Measurements from ENCODE around the gene STT3B. TPM values are rescaled to one million over a fixed set of nuclear protein-coding genes. Genes with fewer than 3 reads are reported as not detected.
A peak's percentile ranks its signal among the peaks of the same experiment; 100 is the strongest.

The STT3B gene
- total and polyA plus RNA-seq, 2 of the 13 experiments (the other 11 are each of a cell fraction or from before 2014, with no cell fraction given): 85.0 to 205 TPM

GRCh38 chr3:31565288-31565687 is 32.6 kb downstream of the STT3B start:
- TF ChIP-seq ZNF576 (CRISPR knock-in tag; IDR thresholded peaks at IDR 0.05) (no peak), KDM5B (CRISPR knock-in tag; IDR thresholded peaks at IDR 0.05; ENCODE audit: borderline replicate concordance) (no peak)
- 88% methylated on average over 1 of the region's 1 CpG for WGBS (ENCODE audit: low lambda C conversion rate)
- ChIA-PET CTCF (ENCODE audit: low intra/inter-chr PET ratio, low total read pairs) (no interaction called here), POLR2A (interaction anchor here (2.1 kb wide), 1 partner anchor 33 kb away, joined by 6 read pairs; the partner anchor contains the start of gene STT3B)
- Histone ChIP-seq H3K9ac (ENCODE audit: insufficient read depth, low read depth, low read length) (no peak overlapping the region), H4K20me1 (ENCODE audit: insufficient read depth, low read length) (peaks cover 71% of the 10 kb centered on the region), H3K79me2 (ENCODE audit: insufficient read depth, low read length) (peaks cover 97% of the 10 kb centered on the region), H3K36me3 (replicated peaks in 1 of 2; ENCODE audit: control insufficient read depth in 1 of 2, insufficient read depth in 2 of 2, low read length in 2 of 2) (no peaks in the 10 kb centered on the region), H3K27ac (ENCODE audit: extremely low read length, insufficient read depth, low read length) (no peak overlapping the region), H3K4me1 (ENCODE audit: insufficient read depth, low read length) (peaks cover 36% of the 10 kb centered on the region), H2AFZ (ENCODE audit: low read length) (no peak overlapping the region), H3K27me3 (ENCODE audit: control insufficient read depth in 1 of 2, insufficient read depth in 2 of 2, low read length in 2 of 2) (no peaks in the 10 kb centered on the region), H3K9me3 (ENCODE audit: low read length) (no peaks in the 10 kb centered on the region), H3K4me3 (replicated peaks in 1 of 3; ENCODE audit: insufficient read depth in 1 of 3, low read depth in 2 of 3, low read length in 3 of 3) (no peak overlapping the region), H3K4me2 (ENCODE audit: low read depth, low read length) (no peak overlapping the region)
- BruUV-seq (replicated peaks): no TSS peak
- FAIRE-seq: no peak
- DNase-seq (ENCODE audit: low spot score): no peak
- intact Hi-C loops (cut with micrococcal nuclease; ENCODE audit: unreplicated experiment): no loop called here
- in situ Hi-C loops (cut with HindIII; ENCODE audit: extremely low pct_ligation_motif_present, low pct_unique_long_range_greater_than_20kb): no loop called here
- ATAC-seq: no peak

- Histone ChIP-seq H3K4me2 (ENCODE audit: low read depth, low read length) (no peak overlapping the region), H4K20me1 (ENCODE audit: insufficient read depth, low read length) (peaks cover 78% of the 10 kb centered on the region), H3K9ac (ENCODE audit: insufficient read depth, low read depth, low read length) (no peak overlapping the region), H3K36me3 (replicated peaks in 1 of 2; ENCODE audit: control insufficient read depth in 1 of 2, insufficient read depth in 2 of 2, low read length in 2 of 2) (no peaks in the 10 kb centered on the region), H3K27ac (ENCODE audit: extremely low read length, insufficient read depth, low read length) (no peak overlapping the region), H3K9me3 (ENCODE audit: low read length) (no peaks in the 10 kb centered on the region), H3K4me1 (ENCODE audit: insufficient read depth, low read length) (peaks cover 42% of the 10 kb centered on the region), H3K27me3 (ENCODE audit: control insufficient read depth in 1 of 2, insufficient read depth in 2 of 2, low read length in 2 of 2) (no peaks in the 10 kb centered on the region), H2AFZ (ENCODE audit: low read length) (no peak overlapping the region), H3K4me3 (replicated peaks in 1 of 3; ENCODE audit: insufficient read depth in 1 of 3, low read depth in 2 of 3, low read length in 3 of 3) (no peak overlapping the region), H3K79me2 (ENCODE audit: insufficient read depth, low read length) (peaks cover 94% of the 10 kb centered on the region)
- BruUV-seq (replicated peaks): no TSS peak
- ChIA-PET POLR2A (interaction anchor here (2.1 kb wide), 1 partner anchor 35 kb away, joined by 6 read pairs; the partner anchor contains the start of gene STT3B), CTCF (ENCODE audit: low intra/inter-chr PET ratio, low total read pairs) (no interaction called here)
- ATAC-seq (peak; percentile 90), FAIRE-seq (peak; percentile 55), DNase-seq (ENCODE audit: low spot score) (peak; percentile 27)
- WGBS (ENCODE audit: low lambda C conversion rate): 55% methylated on average over 1 of the region's 1 CpG
- intact Hi-C loops (cut with micrococcal nuclease; ENCODE audit: unreplicated experiment): no loop called here
- in situ Hi-C loops (cut with HindIII; ENCODE audit: extremely low pct_ligation_motif_present, low pct_unique_long_range_greater_than_20kb): no loop called here
- no peak for TF ChIP-seq ZFY (CRISPR knock-in tag; IDR thresholded peaks at IDR 0.05)
- TF ChIP-seq SIX1 (CRISPR knock-in tag; IDR thresholded peaks at IDR 0.05; ENCODE audit: borderline replicate concordance): 0 out of 2 replicates have a peak, but pooled peaks have one; percentile 15
- 0 out of 2 replicates have a peak, but pooled peaks have one; percentile 18 for TF ChIP-seq GATAD2A (CRISPR knock-in tag; IDR thresholded peaks at IDR 0.05)
- peak; percentile 49 for TF ChIP-seq STAG1 (CRISPR knock-in tag; IDR thresholded peaks at IDR 0.05)
- TF ChIP-seq KLF12 (CRISPR knock-in tag; IDR thresholded peaks at IDR 0.05; ENCODE audit: borderline replicate concordance): no peak
- no peak for TF ChIP-seq MBNL3 (CRISPR knock-in tag; conservative IDR thresholded peaks at IDR 0.05)
- TF ChIP-seq ZKSCAN1 (IDR thresholded peaks at IDR 0.05; ENCODE audit: low read length): no peak
- 0 out of 2 replicates have a peak, but pooled peaks have one; percentile 9 for TF ChIP-seq SMC3 (IDR thresholded peaks at IDR 0.05; ENCODE audit: low read length)
- TF ChIP-seq ATAD3A (CRISPR knock-in tag; IDR thresholded peaks at IDR 0.05): no peak
- no peak for TF ChIP-seq SETDB1 (CRISPR knock-in tag; IDR thresholded peaks at IDR 0.05; ENCODE audit: borderline replicate concordance)
- TF ChIP-seq ZNF549 (CRISPR knock-in tag; IDR thresholded peaks at IDR 0.05): no peak
- TF ChIP-seq CTCF (CRISPR knock-in tag; IDR thresholded peaks at IDR 0.05): peak; percentile 70
Measured at GRCh38 chr3:31567036-31567435, 34.3 kb downstream of the STT3B start.
